ENCODE results near the gene TRDMT1.

TRDMT1 gene, protein sequence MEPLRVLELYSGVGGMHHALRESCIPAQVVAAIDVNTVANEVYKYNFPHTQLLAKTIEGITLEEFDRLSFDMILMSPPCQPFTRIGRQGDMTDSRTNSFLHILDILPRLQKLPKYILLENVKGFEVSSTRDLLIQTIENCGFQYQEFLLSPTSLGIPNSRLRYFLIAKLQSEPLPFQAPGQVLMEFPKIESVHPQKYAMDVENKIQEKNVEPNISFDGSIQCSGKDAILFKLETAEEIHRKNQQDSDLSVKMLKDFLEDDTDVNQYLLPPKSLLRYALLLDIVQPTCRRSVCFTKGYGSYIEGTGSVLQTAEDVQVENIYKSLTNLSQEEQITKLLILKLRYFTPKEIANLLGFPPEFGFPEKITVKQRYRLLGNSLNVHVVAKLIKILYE

DNA sequence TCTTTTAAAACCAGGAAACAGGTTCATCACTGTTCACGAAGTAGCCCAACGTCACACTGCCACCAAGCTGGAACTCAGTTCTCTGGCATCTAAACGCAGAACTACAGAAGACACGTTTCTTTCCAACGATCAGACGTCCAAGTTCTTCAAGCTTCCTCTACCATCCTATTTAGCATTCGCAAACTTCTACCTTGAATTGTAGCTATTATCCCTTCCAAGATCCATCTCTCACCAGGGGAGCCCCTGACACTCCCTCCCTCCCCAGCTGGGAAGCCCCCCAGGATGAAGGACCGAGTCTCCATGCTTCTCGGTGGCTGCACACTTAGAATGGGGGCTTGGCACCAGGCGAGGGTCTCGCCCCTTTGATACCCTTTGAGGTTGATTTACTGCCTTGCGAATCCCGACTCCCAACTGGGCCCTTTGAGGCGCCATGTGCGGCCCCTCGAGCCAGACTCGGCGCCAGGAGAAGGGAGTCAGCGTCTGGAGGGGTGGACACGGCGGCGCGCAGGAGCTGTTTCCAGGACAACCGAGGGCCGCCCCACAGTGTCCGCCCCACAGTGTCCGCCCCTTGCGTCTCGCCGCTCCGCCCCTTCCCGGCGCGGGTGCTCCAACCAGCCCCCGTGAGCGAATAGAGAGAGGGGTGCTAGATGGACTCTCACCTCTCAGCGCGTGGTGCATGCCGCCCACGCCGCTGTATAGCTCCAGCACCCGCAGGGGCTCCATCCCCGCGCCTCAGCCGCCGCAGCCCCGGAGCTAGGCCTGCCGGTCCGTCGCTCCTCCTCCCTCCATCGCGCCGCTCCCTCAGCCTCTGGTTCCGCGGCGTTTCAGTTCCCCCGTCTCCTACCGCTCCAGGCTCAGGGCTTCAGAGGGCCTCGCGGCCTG lies at the start of gene TRDMT1:
Gene TRDMT1 (minus strand): TSS at position 761 of the 882 bp plus-strand sequence. CDS start 38 bp downstream, at position 723.
- DNase-seq (ENCODE audit: low spot score): peak; percentile 77

DNA sequence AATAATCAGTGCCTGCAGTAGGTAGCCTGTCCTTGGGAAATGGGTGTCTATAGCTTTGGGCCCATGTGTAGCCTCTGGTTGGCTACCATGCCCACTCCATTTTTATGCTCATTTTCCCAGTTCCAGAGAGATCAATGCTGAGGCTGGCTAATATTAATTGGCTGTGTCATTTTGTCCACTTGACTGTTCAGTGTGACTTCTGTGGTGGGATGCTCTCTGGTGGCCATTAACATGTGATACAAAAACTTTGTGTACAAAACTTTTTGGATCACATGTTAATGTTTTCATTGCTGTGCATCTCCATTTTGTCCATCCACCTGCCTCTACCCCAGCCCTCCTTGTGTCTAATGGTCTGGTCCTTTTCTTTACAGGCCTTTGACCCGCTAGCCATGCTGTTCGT lies 49.3 kb upstream of the TRDMT1 start:
- DNase-seq (ENCODE audit: low spot score): no peak

DNA sequence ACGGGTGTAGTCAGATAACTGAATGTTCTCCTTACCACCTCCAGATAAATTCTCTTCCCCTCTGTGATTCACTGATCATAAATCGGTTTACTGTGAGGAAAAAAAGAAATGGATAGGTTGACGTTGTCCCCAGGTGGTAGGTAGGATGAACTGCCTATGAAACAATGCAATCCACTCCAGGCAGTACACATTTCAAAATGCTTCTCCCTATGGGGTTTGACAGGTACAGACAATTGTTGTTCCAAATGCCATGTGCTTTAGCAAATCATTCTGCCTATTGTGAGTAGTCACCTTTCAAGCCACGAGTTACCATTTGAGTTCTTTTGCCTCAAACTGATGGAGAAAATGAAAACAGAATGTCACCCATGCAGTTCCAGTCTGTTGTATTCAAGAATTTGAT lies 48.3 kb upstream of the TRDMT1 start:
- no peak for DNase-seq (ENCODE audit: low spot score)

DNA sequence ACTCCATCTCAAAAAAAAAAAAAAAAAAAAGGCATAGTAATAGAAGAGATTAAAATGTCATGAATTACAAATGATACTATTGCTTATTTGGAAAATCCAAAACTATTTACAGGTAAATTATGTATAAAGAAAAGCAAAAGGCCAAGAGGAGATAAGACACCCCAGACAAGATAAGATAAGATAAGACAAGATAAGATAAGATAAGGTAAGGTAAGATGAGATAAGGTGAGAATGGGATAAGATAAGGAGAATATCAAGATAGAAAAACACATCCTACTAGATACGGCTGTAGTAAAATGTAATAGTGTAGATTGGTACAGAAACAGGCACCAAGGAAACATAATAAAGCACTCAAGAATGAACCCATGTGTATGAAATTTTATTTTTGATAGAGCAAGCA lies 47.5 kb upstream of the TRDMT1 start:
- DNase-seq (ENCODE audit: low spot score): no peak

DNA sequence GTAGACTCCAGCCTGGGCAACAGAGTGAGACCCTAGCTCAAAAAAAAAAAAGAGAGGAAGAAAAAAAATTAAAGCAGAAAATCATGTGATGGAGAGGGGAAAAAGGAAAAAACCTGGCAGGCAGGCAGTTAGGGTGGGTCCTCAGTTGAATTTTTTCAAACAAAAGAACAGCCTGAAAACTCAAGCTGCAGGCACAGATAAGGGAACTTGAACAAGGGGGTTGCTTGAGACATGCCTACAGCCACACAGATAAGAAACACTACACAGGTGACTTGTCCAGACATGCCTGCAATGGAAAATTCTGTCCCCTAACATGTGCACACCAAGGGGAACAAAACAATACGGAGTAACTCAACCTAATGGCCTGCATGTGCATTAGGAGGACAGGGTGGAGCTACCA lies 45.7 kb upstream of the TRDMT1 start:
- DNase-seq (ENCODE audit: low spot score): no peak

DNA sequence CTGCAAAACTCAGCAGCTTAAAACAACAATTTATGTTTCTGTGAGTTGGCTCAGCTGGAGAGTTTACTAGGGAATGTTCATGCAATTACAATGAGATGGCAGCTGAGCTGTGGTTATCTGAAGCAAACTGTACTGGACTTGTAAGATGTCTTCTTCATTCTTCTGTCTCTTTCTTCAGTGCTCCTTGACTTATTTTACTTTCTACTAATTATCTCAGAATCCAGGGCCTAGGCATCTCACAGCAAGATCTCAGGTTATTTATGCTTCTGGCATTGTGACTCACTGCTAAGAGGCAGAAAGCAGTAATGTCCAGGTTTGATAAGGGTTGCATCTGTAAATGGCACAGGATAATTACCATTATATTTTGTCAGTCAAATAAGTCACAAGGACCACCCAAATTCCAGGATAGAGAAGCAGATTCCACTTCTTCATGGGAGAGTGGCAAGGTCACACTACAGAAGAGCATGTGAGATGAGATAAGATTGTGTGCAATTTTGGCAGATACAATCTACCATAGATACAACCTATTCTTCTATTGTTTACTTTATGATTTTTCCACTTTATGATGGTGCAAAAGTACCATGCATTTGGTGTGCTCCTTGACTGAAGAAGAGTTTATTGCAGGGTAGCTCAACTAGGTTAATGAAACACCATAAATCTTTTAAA lies 43.4 kb upstream of the TRDMT1 start:
- DNase-seq (ENCODE audit: low spot score): no peak

DNA sequence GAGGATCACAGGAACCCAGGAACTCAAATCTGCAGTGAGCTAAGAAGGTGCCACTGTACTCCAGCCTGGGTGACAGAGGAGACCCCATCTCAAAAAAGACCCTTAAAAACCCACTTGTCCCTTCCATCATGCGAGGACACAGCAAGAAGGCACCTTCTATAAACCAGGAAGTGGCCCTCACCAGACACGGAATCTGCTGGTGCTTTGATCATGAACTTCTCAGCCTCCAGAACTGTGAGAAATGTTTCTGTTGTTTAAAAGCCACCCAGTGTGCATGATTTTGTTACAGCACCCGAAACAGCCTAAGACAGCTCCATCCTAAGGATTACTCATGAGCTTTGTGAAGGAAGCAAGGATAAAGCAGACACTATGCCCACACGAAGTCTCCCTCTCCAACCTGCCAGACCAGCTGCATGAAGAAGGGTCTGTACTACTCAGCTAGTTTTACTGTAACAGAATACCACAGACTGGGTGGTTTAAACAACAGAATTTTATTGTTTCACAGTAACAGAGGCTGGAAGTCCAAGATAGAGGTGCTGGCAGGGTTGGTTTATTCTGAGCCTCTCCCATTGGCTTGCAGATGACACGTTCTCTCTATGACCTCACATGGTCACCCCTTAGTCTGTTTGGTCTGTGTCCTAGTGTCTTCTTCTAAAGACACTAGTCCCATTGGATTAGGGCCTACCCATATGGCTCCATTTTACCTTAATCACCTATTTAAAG lies 40.3 kb upstream of the TRDMT1 start:
- no peak for DNase-seq (ENCODE audit: low spot score)

DNA sequence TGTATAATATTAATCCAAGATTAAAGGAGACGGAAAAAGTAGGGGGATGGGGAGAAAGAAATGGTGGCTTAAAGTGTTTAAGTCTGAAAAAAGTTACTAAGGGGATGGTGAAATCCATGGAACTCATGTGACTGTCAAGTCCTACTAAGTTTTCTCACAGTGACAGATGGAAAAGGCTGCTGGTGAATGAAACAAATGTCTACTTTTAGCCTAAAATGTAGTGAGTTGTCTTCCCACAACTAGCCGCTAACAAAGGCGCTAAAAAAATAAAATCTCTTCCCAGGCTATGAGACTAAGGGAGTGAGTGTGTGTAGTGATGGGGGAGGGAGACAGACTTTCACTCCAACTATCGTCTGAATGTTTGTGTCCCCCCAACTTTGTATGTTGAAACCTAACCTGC lies 39.1 kb upstream of the TRDMT1 start:
- DNase-seq (ENCODE audit: low spot score): no peak

DNA sequence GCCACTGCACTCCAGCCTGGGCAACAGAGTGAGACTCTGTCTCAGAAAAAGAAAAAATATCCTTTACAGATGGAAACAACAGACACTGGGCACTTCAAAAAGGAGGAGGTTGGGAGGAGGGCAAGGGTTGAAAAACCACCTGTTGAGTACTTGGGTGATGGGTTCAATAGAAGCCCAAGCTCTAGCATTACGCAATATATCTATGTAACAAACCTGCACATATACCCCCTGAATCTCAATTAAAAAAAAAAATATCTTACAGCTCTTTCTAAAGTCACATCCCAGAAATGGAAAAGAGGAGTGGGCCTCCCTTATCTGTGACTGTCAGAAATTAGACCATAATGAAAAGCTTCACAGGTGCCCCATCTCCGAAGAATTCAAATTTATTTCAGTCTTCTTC lies 38.6 kb upstream of the TRDMT1 start:
- no peak for DNase-seq (ENCODE audit: low spot score)

DNA sequence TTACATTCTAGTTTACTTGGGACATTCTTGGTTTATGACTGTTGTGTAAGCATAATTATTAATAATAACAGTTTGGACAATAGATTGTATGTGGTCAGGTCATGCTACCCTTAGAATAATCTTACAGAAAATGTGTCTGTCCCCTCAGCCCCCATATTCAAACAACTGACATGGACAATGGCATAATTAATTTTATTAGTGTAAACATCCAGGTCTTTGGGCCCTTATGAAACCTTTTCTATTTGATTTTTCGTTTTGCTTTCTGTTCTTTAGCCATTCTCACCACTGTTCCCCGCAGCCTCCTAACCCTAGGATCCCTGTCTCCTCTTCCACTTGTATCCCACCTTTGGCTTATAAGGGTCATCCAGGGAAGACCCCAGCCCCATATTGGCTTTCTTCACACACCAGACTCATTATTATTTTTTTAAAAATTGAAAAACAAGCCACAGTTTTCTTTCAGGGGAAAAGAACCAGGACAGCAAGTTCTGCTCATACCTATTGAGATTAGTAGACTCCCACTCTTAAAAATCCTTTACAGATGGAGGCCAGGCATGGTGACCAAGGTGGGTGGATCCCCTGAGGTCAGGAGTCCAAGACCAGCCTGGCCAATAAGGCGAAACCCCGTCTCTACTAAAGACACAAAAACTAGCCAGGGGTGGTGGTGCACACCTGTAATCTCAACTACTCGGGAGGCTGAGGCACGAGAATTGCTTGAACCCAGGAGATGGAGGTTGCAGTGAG lies 38.0 kb upstream of the TRDMT1 start:
- DNase-seq (ENCODE audit: low spot score): no peak

DNA sequence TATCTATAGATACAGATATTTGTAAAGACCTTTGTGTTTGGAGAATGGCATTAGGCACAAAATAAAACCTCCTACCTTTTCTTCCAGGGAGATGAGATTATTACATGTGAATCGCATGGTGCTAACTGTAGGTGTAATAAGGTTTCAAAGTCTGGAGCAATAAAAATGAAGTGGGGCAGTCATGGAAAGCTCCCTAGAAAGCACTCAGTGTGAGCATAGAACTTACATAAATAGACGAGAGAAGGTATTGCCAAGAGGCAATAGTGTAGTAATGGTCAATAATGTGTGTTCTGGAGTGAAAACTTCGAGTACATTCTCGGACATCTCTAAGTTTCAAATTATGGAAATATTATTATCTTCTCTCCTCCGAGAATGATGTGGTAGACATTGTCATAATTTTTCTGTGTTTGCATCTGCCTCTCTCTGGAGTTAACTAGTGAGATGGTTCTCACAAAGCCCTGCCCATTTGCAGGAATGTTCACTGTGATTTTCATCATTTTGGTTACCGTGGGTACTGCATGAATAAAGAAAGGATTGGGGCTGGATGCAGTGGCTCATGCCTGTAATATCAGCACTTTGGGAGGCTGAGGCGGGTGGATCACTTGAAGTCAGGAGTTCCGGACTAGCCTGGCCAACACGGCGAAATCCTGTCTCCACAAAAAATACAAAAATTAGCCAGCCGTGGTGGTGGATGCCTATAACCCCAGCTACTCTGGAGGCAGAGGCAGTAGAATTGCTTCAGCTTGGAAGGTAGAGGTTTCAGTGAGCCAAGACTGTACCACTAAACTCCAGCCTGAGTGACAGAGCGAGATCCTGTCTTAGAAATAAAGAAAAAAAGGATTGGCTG lies 37.2 kb upstream of the TRDMT1 start:
- no peak for DNase-seq (ENCODE audit: low spot score)

DNA sequence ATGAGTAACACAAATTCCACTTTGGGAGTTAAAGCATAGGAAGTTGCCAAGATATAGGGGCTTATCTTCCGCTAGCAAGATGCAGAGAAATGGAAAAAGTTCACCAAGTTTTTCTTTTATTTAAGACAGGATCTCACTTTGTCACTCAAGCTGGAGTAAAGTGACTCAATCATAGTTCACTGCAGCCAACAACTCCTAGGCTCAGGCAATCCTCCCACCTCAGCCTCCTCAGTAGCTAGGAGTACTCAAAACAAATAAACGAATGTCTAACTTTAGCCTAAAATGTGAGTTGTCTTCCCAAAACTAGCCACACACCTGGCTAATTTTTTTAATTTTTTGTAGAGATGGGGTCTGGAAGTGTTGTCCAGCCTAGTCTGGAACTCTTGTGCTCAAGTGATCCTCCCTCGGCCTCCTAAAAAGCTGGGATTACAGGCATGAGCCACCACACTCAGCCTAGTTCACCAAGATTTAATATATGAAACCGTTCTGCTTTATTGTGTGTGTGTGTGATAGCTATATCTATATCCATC lies 36.5 kb upstream of the TRDMT1 start:
- no peak for DNase-seq (ENCODE audit: low spot score)

DNA sequence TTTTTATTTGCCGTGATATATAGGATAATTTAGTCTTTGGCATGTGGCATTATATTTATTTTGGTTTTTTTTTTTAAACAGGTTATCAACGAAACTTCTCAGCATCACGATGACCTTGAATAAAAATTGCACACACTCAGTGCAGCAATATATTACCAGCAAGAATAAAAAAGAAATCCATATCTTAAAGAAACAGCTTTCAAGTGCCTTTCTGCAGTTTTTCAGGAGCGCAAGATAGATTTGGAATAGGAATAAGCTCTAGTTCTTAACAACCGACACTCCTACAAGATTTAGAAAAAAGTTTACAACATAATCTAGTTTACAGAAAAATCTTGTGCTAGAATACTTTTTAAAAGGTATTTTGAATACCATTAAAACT lies 35.7 kb upstream of the TRDMT1 start:
- no peak for DNase-seq (ENCODE audit: low spot score)

DNA sequence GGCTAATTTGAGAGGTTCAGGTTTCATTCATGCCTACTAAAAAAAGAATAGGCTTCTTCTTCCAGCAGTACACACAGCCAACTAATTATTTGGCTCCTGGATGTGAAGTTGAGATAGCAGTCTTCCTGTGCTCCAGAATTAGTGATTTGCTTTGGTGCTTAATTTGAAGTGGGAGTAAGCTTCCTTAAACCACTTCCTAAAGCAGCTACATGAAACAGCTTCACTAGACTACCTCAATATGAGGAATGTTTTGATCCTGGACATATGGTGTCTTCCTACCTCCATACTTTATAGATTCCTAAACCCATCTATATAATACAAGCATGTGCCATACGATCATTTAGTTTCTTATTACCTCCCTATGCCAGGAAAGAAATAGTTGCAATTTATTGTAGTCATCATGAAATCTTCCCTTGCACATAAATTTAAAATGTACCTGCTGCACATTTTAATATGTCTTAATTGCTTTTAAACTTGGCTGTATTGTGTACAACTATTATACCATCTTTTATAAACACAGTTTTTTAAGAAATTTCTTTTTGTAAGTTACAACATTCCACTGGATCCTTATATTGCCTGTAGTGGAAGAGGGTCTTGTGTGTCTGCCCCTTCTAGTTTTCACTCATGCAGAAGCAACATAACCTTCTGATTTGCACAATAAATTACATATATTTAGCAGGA lies 35.1 kb upstream of the TRDMT1 start:
- no peak for DNase-seq (ENCODE audit: low spot score)

DNA sequence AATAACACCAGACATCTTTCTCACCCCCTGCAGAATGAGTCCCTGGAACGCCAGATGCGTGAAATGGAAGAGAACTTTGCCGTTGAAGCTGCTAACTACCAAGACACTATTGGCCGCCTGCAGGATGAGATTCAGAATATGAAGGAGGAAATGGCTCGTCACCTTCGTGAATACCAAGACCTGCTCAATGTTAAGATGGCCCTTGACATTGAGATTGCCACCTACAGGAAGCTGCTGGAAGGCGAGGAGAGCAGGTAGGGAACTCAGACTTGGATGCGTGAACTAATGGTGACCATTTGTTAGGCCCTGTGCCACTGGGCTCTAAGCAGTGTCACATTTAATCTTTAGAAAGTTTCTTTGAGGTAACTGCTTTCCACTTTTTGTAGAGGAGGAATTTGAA lies 33.7 kb upstream of the TRDMT1 start:
- DNase-seq (ENCODE audit: low spot score): no peak

DNA sequence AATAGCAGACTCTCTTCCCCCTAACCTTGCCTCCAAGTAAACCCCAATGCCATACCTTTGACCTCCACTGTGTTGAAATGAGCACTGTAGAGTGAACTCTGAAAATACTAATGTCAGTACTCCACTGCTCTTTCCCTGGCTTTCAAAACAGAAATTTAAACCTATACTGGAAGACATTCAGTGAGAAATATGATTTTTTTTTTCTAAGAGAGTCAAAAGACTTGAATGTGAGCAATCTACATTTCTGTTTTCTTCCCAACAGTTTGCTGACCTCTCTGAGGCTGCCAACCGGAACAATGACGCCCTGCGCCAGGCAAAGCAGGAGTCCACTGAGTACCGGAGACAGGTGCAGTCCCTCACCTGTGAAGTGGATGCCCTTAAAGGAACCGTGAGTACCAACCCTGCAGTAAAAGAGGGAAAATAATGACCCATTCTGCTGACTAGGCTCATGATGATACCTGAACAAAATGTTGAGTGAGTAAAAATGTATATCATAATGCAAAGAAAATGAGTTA lies 33.0 kb upstream of the TRDMT1 start:
- no peak for DNase-seq (ENCODE audit: low spot score)

DNA sequence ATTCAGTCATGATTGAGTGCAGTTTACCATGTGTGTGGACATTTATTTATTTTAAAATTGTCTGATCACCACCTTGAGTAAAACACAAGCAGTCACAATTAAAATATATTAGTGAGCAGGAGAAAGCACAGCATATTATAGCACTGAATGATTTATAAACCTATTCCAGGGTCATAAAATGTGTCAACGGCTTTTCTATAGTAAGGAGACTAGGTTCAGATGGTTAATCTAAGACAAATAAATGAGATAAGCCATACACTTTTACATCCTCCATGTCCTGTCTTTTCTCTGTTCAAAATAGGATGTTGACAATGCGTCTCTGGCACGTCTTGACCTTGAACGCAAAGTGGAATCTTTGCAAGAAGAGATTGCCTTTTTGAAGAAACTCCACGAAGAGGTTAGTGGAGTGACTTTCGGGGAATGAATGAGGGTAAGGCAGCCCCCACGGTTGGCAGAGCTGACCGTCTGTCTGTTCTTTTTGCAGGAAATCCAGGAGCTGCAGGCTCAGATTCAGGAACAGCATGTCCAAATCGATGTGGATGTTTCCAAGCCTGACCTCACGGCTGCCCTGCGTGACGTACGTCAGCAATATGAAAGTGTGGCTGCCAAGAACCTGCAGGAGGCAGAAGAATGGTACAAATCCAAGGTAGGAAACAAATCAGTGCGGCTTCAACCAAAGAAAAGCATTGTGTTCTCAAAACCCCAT lies 32.0 kb upstream of the TRDMT1 start:
- no peak for DNase-seq (ENCODE audit: low spot score)

DNA sequence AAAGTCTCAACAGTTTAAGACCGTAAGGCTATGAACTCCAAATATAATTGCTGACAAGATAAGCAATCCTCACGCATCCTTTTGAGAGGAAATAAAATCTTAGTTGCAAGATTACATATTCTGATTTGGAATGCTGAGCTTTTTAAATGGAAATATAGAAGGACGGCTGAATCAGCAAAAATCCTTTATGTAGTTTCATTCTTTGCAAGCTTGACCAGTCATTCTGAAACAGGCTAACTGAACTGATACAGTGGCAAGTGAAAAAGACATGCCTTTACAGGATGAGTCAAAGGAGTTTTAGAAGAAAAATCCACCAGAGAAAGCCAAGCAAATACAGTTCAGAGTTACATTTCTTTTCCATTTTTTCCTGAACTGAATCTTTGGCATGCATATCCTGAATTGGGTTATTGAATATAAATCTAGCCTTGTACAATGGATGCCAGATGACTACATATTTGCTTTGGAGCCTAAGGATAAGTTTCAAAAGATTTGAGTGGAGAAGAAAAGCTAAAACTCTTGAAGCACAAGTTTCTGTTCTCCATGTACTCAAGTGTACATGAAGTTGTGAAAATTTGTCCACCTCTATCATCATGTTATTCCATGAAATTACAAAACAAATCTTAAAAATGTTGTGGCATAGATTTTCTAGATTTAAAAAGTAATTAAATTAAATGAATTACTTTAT lies 30.9 kb upstream of the TRDMT1 start:
- no peak for DNase-seq (ENCODE audit: low spot score)
